K562 (cell line): Measurements from ENCODE around the gene ZMYND8. TPM values are rescaled to one million over a fixed set of nuclear protein-coding genes. Genes with fewer than 3 reads are reported as not detected.
A peak's percentile ranks its signal among the peaks of the same experiment; 100 is the strongest.

Source experiments
- BACH1 ChIP-seq: fragments of 200-800 bp; sonication (Bioruptor generic); IDR thresholded peaks from 2 replicates; pipeline ENCODE4 v1.6.1; 2016; ENCODE audit warnings: missing genetic modification characterization, missing compliant biosample characterization
- MCM3 ChIP-seq: fragments of 450-650 bp; IDR thresholded peaks from 2 replicates; pipeline ENCODE4 v1.6.1; 2016
- NCOA4 ChIP-seq: fragments of 450-650 bp; IDR thresholded peaks from 2 replicates; pipeline ENCODE4 v1.6.1; 2018; ENCODE audit warnings: mild to moderate bottlenecking; ENCODE audit not compliant: partially characterized antibody
- NCOA6 ChIP-seq: fragments of 450-650 bp; IDR thresholded peaks from 2 replicates; pipeline ENCODE4 v1.6.1; 2017; ENCODE audit warnings: mild to moderate bottlenecking
- PML ChIP-seq: IDR thresholded peaks from 2 replicates; pipeline ENCODE4 v1.6.1; 2012; ENCODE audit warnings: low read length, inconsistent platforms
- RBM34 ChIP-seq: fragments of 200-400 bp; formaldehyde crosslinking; IDR thresholded peaks from 2 replicates; pipeline ENCODE4 v1.6.1; 2018; ENCODE audit warnings: low read length, borderline replicate concordance; ENCODE audit not compliant: insufficient read depth
- SMC3 ChIP-seq: conservative IDR thresholded peaks from 2 replicates; pipeline ENCODE4 v1.6.1; 2011; ENCODE audit warnings: low read depth, low read length, improper control_type of control experiment; ENCODE audit not compliant: insufficient read depth
- ZFPM2 ChIP-seq: fragments of 250-450 bp; sonication (Bioruptor Pico); IDR thresholded peaks from 2 replicates; pipeline ENCODE4 v1.5.1; 2022; ENCODE audit warnings: mild to moderate bottlenecking
- polyA plus RNA-seq, 8 experiments: library from polyadenylated mRNA; depleted of rRNA in 4 of 8; stranded (reverse) in 5 of 8; unstranded in 3 of 8; fragments of >200 nt; fragmentation: Nextera tagmentation in 2 of 8; fragmentation: Illumina TruSeq in 1 of 8; extraction: Ambion mirVana in 2 of 8; extraction: Trizol in 1 of 8; gene quantifications; 2 replicates each; pipeline versions ENCODE4 v1.2.1 to v1.2.3, GENCODE V29; 2011 to 2014; ENCODE audit warnings: inconsistent platforms in 1 of 8, missing spikeins in 1 of 8
- total RNA-seq, 7 experiments: library from RNA; depleted of rRNA in 6 of 7; stranded (reverse); fragments of >200 nt in 6 of 7; fragmentation: Illumina TruSeq in 2 of 7; extraction: Trizol in 2 of 7; gene quantifications; 2 replicates each; pipeline versions ENCODE4 v1.2.1 to v1.2.3, GENCODE V29; 2011 to 2021; ENCODE audit warnings: low replicate concordance in 1 of 7
- TF ChIP-seq, protein P1 (sequence below): fragments of 250-450 bp; sonication (Bioruptor Pico); IDR thresholded peaks from 2 replicates; pipeline ENCODE4 v1.4.0; 2020; ENCODE audit warnings: borderline replicate concordance
- TF ChIP-seq, protein P2 (sequence below), 2 experiments: IDR thresholded peaks in 1 of 2; conservative IDR thresholded peaks in 1 of 2; 2 replicates each; pipeline ENCODE4 v1.6.1; 2016; ENCODE audit warnings: low read depth in 2 of 2, mild to moderate bottlenecking in 1 of 2, missing compliant biosample characterization in 1 of 2, missing genetic modification characterization in 1 of 2, moderate library complexity in 1 of 2
- TF ChIP-seq, protein P3 (sequence below): fragments of 450-650 bp; IDR thresholded peaks from one replicate; pipeline ENCODE4 v1.6.1; 2018; ENCODE audit warnings: mild to moderate bottlenecking, moderate library complexity; ENCODE audit not compliant: partially characterized antibody

The ZMYND8 gene
- total and polyA plus RNA-seq, 9 of the 15 experiments (the other 6 are each of a cell fraction or from before 2014, with no cell fraction given), result 31.8 to 148 (median 71.9) TPM

DNA sequence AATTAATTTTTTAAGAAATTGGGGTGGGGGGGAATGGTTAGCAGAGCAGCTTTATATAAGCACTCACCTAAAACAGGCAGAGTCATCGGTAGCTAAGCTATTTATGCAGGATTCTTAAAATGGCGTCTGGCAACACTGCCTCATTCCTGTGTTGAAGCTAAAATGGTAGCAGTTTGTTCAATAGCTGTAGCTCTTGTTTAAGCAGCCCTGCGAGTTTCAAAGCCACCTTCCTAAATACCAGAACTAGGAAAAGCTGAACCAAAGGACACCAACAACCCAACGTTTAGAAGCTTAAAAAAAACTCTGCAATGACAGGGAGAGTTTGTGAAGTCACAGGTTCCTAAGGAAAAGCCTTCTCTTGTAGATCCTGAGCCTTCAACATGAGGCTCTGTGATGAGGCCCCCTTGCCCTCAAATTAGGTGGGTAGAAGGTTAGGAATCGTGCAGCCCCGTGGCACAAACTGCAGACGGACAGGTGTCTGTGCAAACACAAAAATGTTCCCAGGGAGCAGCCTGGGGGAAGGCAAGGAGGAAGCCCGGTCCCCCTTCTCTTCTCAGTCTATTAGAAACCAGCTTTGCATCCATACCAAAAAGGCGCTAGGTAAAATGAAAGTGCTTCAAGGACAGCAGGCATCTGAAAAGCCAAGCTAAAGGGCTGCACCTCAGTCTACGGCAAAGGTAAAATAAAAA, 4.7 kb downstream of the ZMYND8 start (continued):
- TF ChIP-seq BACH1 (tag) (peak; percentile 55; the same call in 1 of the 2 replicates), NCOA6 (no peak), SMC3 (no peak), NCOA4 (no peak), ZFPM2 (CRISPR knock-in tag) (no peak), RBM34 (no peak), PML (peak; percentile 7; the same call in 1 of the 2 replicates), MCM3 (no peak)
- TF ChIP-seq, protein P1, sequence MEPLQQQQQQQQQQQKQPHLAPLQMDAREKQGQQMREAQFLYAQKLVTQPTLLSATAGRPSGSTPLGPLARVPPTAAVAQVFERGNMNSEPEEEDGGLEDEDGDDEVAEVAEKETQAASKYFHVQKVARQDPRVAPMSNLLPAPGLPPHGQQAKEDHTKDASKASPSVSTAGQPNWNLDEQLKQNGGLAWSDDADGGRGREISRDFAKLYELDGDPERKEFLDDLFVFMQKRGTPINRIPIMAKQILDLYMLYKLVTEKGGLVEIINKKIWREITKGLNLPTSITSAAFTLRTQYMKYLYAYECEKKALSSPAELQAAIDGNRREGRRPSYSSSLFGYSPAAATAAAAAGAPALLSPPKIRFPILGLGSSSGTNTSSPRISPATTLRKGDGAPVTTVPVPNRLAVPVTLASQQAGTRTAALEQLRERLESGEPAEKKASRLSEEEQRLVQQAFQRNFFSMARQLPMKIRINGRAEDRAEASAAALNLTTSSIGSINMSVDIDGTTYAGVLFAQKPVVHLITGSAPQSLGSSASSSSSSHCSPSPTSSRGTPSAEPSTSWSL, result no peak
- TF ChIP-seq, protein P2, sequence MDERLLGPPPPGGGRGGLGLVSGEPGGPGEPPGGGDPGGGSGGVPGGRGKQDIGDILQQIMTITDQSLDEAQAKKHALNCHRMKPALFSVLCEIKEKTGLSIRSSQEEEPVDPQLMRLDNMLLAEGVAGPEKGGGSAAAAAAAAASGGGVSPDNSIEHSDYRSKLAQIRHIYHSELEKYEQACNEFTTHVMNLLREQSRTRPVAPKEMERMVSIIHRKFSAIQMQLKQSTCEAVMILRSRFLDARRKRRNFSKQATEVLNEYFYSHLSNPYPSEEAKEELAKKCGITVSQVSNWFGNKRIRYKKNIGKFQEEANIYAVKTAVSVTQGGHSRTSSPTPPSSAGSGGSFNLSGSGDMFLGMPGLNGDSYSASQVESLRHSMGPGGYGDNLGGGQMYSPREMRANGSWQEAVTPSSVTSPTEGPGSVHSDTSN (CRISPR knock-in tag; IDR thresholded peaks at IDR 0.05; ENCODE audit: low read depth), result no peak
- TF ChIP-seq, protein P2 (tag; conservative IDR thresholded peaks at IDR 0.05; ENCODE audit: low read depth), result no peak
- TF ChIP-seq, protein P3, sequence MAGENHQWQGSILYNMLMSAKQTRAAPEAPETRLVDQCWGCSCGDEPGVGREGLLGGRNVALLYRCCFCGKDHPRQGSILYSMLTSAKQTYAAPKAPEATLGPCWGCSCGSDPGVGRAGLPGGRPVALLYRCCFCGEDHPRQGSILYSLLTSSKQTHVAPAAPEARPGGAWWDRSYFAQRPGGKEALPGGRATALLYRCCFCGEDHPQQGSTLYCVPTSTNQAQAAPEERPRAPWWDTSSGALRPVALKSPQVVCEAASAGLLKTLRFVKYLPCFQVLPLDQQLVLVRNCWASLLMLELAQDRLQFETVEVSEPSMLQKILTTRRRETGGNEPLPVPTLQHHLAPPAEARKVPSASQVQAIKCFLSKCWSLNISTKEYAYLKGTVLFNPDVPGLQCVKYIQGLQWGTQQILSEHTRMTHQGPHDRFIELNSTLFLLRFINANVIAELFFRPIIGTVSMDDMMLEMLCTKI, result no peak
